OCI-LY1 (cell line): ENCODE measurements around the gene NLRP8.

ENCODE experiments used
- H2AFZ ChIP-seq: fragments of 200-600 bp; sonication (generic), shearing (Covaris generic); 2 replicates; pipeline ENCODE4 v1.6.0; 2014; ENCODE audit warnings: antibody characterized with exemption, mild to moderate bottlenecking, low read length
- H3F3A ChIP-seq: fragments of 200-600 bp; sonication (generic), shearing (Covaris generic); 2 replicates; pipeline ENCODE4 v1.6.0; 2014; ENCODE audit warnings: mild to moderate bottlenecking, antibody characterized with exemption, low read length, moderate library complexity; ENCODE audit not compliant: insufficient read depth
- H3K27ac ChIP-seq: fragments of 200-600 bp; sonication (generic); 2 replicates; pipeline ENCODE4 v1.5.1; 2014; ENCODE audit warnings: low read length, mixed run types, mild to moderate bottlenecking, low read depth; ENCODE audit not compliant: poor library complexity, severe bottlenecking
- H3K27me3 ChIP-seq: fragments of 200-600 bp; sonication (generic); 2 replicates; pipeline ENCODE4 v1.6.0; 2014; ENCODE audit warnings: antibody characterized with exemption, mild to moderate bottlenecking, low read length, moderate library complexity; ENCODE audit not compliant: insufficient read depth
- H3K36me3 ChIP-seq: fragments of 200-600 bp; sonication (generic); 2 replicates; pipeline ENCODE4 v1.6.1; 2014; ENCODE audit warnings: mild to moderate bottlenecking, antibody characterized with exemption, low read length, moderate library complexity, mixed read lengths; ENCODE audit not compliant: insufficient read depth
- H3K4me1 ChIP-seq: fragments of 200-600 bp; sonication (generic); 2 replicates; pipeline ENCODE4 v1.5.1; 2014; ENCODE audit warnings: mild to moderate bottlenecking, low read length, moderate library complexity; ENCODE audit not compliant: insufficient read depth, severe bottlenecking
- H3K4me2 ChIP-seq: fragments of 200-600 bp; sonication (generic), shearing (Covaris generic); 2 replicates; pipeline ENCODE4 v1.6.1; 2014; ENCODE audit warnings: low read length
- H3K4me3 ChIP-seq: fragments of 200-600 bp; sonication (generic); 2 replicates; pipeline ENCODE4 v1.5.1; 2014; ENCODE audit warnings: low read length, low read depth, mild to moderate bottlenecking, mixed read lengths; ENCODE audit not compliant: poor library complexity, severe bottlenecking
- H3K79me2 ChIP-seq: fragments of 200-600 bp; shearing (Covaris generic); 2 replicates; pipeline ENCODE4 v1.6.1; 2016; ENCODE audit warnings: mixed run types, low read length, mixed read lengths; ENCODE audit not compliant: insufficient read depth
- H3K9ac ChIP-seq: fragments of 200-600 bp; sonication (generic), shearing (Covaris generic); 2 replicates; pipeline ENCODE4 v1.6.1; 2014; ENCODE audit warnings: mild to moderate bottlenecking, low read length, mixed read lengths
- H3K9me2 ChIP-seq: fragments of 200-600 bp; sonication (generic), shearing (Covaris generic); 2 replicates; pipeline ENCODE4 v1.6.1; 2014; ENCODE audit warnings: low read depth, mild to moderate bottlenecking, low read length, mixed read lengths
- H3K9me3 ChIP-seq: fragments of 200-600 bp; shearing (Covaris generic); 2 replicates; pipeline ENCODE4 v1.6.1; 2014; ENCODE audit warnings: low read length, mixed read lengths
- H4K20me1 ChIP-seq: fragments of 200-600 bp; sonication (generic), shearing (Covaris generic); 2 replicates; pipeline ENCODE4 v1.6.0; 2016; ENCODE audit warnings: mild to moderate bottlenecking, low read length; ENCODE audit not compliant: insufficient read depth
- EZH2 ChIP-seq: fragments of 200-600 bp; sonication (generic), shearing (Covaris generic); IDR thresholded peaks from 2 replicates; pipeline ENCODE4 v1.8.0; 2017; ENCODE audit warnings: borderline replicate concordance, mixed run types, mild to moderate bottlenecking, antibody characterized with exemption, low read length, moderate library complexity, mixed read lengths
- TF ChIP-seq, protein P1 (sequence below): fragments of 200-600 bp; sonication (generic), shearing (Covaris generic); IDR thresholded peaks from 2 replicates; pipeline ENCODE4 v1.5.1; 2017; ENCODE audit warnings: mild to moderate bottlenecking, antibody characterized with exemption, low read length, moderate library complexity, mixed read lengths

NLRP8 gene

DNA sequence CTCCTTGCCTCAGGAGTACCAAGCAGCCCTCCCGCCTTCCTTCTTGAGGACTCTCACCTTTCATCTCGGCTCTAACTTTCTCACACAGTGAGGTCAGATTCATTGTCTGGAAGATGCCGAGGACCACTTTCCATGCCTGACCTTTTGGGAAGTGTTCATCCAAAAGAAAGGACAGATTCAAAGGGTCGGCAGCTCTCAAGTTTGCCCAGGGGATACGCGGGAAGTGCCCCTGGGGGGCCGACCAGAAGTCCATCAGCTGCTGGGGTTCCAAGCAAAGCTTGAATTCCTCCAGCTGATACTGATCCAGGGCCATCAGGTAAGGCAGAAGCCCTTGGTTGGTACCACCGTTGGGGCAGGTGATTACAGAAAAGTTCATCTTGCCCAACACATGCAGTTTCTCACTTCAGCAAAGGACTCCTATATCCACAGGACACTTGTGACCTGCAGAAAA lies 15.7 kb upstream of the NLRP8 start, which contains the start of gene NLRP13:
Gene NLRP13 (minus strand): TSS at position 401 of the 451 bp plus-strand sequence. CDS start 25 bp downstream, at position 376.
- no peaks in the 10 kb centered on the region for H3K36me3 ChIP-seq
- H3K9me3 ChIP-seq: no peaks in the 10 kb centered on the region
- no peak within 1 kb of the TSS for H3K4me2 ChIP-seq
- H3K9ac ChIP-seq: no peak within 1 kb of the TSS
- no peaks in the 10 kb centered on the region for H3K79me2 ChIP-seq
- H3K9me2 ChIP-seq: no peaks in the 10 kb centered on the region
- H2AFZ ChIP-seq: no peak within 1 kb of the TSS
- H3K27ac ChIP-seq: no peak within 1 kb of the TSS
- H3K27me3 ChIP-seq: no peaks in the 10 kb centered on the region
- no peak within 1 kb of the TSS for H3K4me3 ChIP-seq
- H3F3A ChIP-seq: no peaks in the 10 kb centered on the region
- TF ChIP-seq, protein P1, sequence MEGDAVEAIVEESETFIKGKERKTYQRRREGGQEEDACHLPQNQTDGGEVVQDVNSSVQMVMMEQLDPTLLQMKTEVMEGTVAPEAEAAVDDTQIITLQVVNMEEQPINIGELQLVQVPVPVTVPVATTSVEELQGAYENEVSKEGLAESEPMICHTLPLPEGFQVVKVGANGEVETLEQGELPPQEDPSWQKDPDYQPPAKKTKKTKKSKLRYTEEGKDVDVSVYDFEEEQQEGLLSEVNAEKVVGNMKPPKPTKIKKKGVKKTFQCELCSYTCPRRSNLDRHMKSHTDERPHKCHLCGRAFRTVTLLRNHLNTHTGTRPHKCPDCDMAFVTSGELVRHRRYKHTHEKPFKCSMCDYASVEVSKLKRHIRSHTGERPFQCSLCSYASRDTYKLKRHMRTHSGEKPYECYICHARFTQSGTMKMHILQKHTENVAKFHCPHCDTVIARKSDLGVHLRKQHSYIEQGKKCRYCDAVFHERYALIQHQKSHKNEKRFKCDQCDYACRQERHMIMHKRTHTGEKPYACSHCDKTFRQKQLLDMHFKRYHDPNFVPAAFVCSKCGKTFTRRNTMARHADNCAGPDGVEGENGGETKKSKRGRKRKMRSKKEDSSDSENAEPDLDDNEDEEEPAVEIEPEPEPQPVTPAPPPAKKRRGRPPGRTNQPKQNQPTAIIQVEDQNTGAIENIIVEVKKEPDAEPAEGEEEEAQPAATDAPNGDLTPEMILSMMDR: no peak
- no peak for TF ChIP-seq EZH2
- no peaks in the 10 kb centered on the region for H3K4me1 ChIP-seq
- no peaks in the 10 kb centered on the region for H4K20me1 ChIP-seq

DNA sequence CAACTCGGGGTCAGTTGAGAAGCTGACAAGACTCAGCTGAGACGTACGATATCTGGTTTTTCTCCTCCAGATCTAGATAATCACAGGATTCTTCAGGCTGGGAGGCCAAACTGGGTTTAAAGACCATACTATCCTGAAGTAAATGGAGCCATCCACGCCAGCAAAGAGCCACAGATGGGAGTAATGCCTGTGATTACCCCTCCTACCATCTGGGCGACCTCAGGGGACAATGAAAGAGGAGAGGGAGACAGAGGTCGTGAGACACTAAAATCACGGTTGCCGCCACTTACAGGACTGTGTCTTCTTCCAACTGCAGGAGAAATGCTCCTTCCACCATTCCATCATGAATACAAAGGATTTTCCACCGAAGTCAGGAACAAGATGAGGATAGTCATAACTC lies 12.4 kb upstream of the NLRP8 start:
- no peaks in the 10 kb centered on the region for H3K4me1 ChIP-seq
- H3K9me3 ChIP-seq: no peaks in the 10 kb centered on the region
- no peaks in the 10 kb centered on the region for H3K79me2 ChIP-seq
- H4K20me1 ChIP-seq: no peaks in the 10 kb centered on the region
- no peaks in the 10 kb centered on the region for H3F3A ChIP-seq
- TF ChIP-seq, protein P1: no peak
- TF ChIP-seq EZH2: no peak
- H3K9me2 ChIP-seq: no peaks in the 10 kb centered on the region
- no peak overlapping the region for H3K9ac ChIP-seq
- no peak overlapping the region for H2AFZ ChIP-seq
- no peak overlapping the region for H3K4me3 ChIP-seq
- no peak overlapping the region for H3K4me2 ChIP-seq
- H3K36me3 ChIP-seq: no peaks in the 10 kb centered on the region
- H3K27ac ChIP-seq: no peak overlapping the region
- H3K27me3 ChIP-seq: no peaks in the 10 kb centered on the region

DNA sequence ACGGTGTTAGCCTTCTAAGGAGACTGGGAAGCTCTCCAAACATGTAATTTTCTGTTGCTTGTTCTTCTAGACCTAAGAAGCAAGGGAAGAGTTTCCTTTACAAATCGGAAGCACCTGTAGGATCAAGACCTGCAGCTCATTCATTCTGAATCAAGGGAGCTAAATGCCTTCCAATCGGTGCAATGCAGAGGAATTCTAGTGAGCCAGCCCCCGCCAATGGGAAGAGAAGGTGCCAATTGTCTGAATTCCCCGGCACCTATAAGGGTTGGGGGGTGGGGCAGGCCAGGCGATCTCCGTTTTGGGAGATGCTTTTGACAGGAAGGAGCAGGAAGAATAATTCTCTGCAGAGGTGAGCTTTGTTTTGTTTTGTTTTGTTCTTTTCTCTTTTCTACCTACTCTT lies 8.4 kb upstream of the NLRP8 start:
- H2AFZ ChIP-seq: no peak overlapping the region
- H3K9me3 ChIP-seq: no peaks in the 10 kb centered on the region
- no peaks in the 10 kb centered on the region for H3K27me3 ChIP-seq
- H3K79me2 ChIP-seq: no peaks in the 10 kb centered on the region
- TF ChIP-seq, protein P1: no peak
- no peak overlapping the region for H3K9ac ChIP-seq
- no peaks in the 10 kb centered on the region for H3F3A ChIP-seq
- no peaks in the 10 kb centered on the region for H4K20me1 ChIP-seq
- no peak overlapping the region for H3K27ac ChIP-seq
- H3K4me2 ChIP-seq: no peak overlapping the region
- no peaks in the 10 kb centered on the region for H3K4me1 ChIP-seq
- H3K4me3 ChIP-seq: no peak overlapping the region
- no peaks in the 10 kb centered on the region for H3K9me2 ChIP-seq
- H3K36me3 ChIP-seq: no peaks in the 10 kb centered on the region
